Activated T-helper 2 cell treated with anti-CD3 and anti-CD28 coated beads, Interferon-gamma antibody, Interleukin-2, Interleukin-4, amounts not matched to agents 10 μg/mL and 5 μg/mL and 100 μg/mL, durations not matched to agents 14 hours and 24 hours and 36 hours (primary cell): ENCODE measurements around the gene SENP5. TPM values are rescaled to one million over a fixed set of nuclear protein-coding genes. Genes with fewer than 3 reads are reported as not detected.

Experiments used
- total RNA-seq: library from RNA; stranded (reverse); gene quantifications from 2 replicates; pipeline ENCODE4 v1.2.3, GENCODE V29; 2022

SENP5 gene
- total RNA-seq, 1 donor from 2014 or later: 46.9 TPM

Other genes starting within 250 kb of the SENP5 start
- gene NRROS, start 228.2 kb upstream of the SENP5 start, total RNA-seq: 51.4 and 53.2 TPM in 2 replicates
- gene CEP19, start 155.7 kb upstream of the SENP5 start, total RNA-seq: 3.7 and 4.5 TPM in 2 replicates
- 65.7 and 70.8 TPM in 2 replicates for gene PIGX, start 155.5 kb upstream of the SENP5 start, total RNA-seq
- 103 and 107 TPM in 2 replicates for gene PAK2, start 128.1 kb upstream of the SENP5 start, total RNA-seq
- gene NCBP2, start 74.6 kb downstream of the SENP5 start, total RNA-seq: 82.2 and 83.9 TPM in 2 replicates
- gene PIGZ, start 100.9 kb downstream of the SENP5 start, total RNA-seq: 2.1 and 2.4 TPM in 2 replicates
- gene MELTF, start 161.9 kb downstream of the SENP5 start, total RNA-seq: 7.2 and 7.6 TPM in 2 replicates